ENCODE results near the gene HLA-DQB2. TPM values are rescaled to one million over a fixed set of nuclear protein-coding genes. Genes with fewer than 3 reads are reported as not detected.
"Not testable (repeated sequence)": the region's sequence is repeated elsewhere in the genome, so short reads cannot be mapped to it uniquely, and the experiment has no call there.

The HLA-DQB2 gene
- total and polyA plus RNA-seq, 9 donors = 0.33 to 3.7 (median 1.9) TPM; not detected in 3

DNA sequence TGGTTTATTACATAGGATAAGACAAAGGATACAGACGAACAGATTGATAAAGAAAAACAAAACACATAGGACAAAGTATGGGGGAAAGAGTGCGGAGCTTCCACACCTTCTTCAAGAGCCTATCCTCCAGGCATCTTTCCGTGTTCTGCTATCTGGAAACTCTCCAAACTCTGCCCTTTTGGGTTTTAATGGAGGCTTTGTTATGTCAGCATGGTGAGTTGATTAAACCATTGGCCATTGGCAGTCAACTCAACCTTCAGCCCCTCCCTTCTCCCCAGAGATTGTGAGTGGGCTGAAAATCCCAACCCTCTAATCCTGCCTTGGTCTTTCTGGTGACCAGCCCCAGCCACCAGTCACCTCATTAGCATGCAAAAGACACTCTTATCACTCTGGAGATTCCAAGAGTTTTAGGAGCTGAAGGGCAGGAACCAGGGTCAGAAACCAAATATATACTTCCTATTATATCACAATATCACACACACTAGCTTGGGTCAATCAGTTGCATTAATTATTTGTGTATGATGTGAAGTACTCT, 29.6 kb upstream of the HLA-DQB2 start:
- Histone ChIP-seq H3K27me3 (no peaks in the 10 kb centered on the region), H3K9me3 (no peaks in the 10 kb centered on the region), H3K36me3 (no peaks in the 10 kb centered on the region), H3K27ac (no peak overlapping the region), H3K4me3 (no peak overlapping the region), H3K4me1 (ENCODE audit: insufficient read depth) (no peaks in the 10 kb centered on the region)
- intact Hi-C loops (cut with DNase I) = loop anchor here in 3 of 4 donors (10.0 kb wide), 1 partner anchor 378 kb away; no protein-coding TSS in a partner anchor
- TF ChIP-seq, protein P1, sequence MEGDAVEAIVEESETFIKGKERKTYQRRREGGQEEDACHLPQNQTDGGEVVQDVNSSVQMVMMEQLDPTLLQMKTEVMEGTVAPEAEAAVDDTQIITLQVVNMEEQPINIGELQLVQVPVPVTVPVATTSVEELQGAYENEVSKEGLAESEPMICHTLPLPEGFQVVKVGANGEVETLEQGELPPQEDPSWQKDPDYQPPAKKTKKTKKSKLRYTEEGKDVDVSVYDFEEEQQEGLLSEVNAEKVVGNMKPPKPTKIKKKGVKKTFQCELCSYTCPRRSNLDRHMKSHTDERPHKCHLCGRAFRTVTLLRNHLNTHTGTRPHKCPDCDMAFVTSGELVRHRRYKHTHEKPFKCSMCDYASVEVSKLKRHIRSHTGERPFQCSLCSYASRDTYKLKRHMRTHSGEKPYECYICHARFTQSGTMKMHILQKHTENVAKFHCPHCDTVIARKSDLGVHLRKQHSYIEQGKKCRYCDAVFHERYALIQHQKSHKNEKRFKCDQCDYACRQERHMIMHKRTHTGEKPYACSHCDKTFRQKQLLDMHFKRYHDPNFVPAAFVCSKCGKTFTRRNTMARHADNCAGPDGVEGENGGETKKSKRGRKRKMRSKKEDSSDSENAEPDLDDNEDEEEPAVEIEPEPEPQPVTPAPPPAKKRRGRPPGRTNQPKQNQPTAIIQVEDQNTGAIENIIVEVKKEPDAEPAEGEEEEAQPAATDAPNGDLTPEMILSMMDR (IDR thresholded peaks at IDR 0.05) = no peak
- TF ChIP-seq POLR2A (IDR thresholded peaks at IDR 0.05) = no peak
- no peak for TF ChIP-seq EP300 (IDR thresholded peaks at IDR 0.05)
- no peak for DNase-seq
- WGBS, 3 donors = 62 to 69% (median 64%) methylated on average over 3 of the region's 3 CpGs

DNA sequence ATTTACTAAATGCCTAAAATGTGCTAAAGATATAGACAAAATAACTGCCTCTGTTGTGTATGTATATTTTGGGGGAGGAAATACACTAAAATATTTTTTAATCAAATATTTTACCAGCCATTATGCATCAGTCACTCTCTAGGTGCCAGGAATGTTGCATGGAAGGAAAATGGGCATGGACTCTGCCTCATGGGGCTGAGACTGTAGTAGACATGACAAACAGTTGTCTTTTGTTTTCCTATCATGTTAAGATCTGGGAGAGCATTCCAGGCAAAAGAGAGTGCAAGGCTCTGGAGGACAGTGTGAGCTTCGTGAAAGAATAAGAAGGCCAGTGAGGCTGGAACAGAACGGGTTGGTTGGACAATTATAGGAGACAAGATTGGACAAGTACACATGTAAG, 27.0 kb upstream of the HLA-DQB2 start:
- Histone ChIP-seq H3K36me3 (no peaks in the 10 kb centered on the region), H3K4me3 (no peak overlapping the region), H3K27ac (no peak overlapping the region), H3K4me1 (ENCODE audit: insufficient read depth) (no peaks in the 10 kb centered on the region), H3K27me3 (no peaks in the 10 kb centered on the region), H3K9me3 (no peaks in the 10 kb centered on the region)
- intact Hi-C loops (cut with DNase I) = loop anchor here in 3 of 4 donors (10.0 kb wide), 1 partner anchor 376 kb away; no protein-coding TSS in a partner anchor
- WGBS, 3 donors = 38 to 72% (median 55%) methylated on average over 2 of the region's 2 CpGs
- no peak for DNase-seq
- TF ChIP-seq, protein P1 (IDR thresholded peaks at IDR 0.05) = no peak
- TF ChIP-seq EP300 (IDR thresholded peaks at IDR 0.05) (no peak), POLR2A (IDR thresholded peaks at IDR 0.05) (no peak)

DNA sequence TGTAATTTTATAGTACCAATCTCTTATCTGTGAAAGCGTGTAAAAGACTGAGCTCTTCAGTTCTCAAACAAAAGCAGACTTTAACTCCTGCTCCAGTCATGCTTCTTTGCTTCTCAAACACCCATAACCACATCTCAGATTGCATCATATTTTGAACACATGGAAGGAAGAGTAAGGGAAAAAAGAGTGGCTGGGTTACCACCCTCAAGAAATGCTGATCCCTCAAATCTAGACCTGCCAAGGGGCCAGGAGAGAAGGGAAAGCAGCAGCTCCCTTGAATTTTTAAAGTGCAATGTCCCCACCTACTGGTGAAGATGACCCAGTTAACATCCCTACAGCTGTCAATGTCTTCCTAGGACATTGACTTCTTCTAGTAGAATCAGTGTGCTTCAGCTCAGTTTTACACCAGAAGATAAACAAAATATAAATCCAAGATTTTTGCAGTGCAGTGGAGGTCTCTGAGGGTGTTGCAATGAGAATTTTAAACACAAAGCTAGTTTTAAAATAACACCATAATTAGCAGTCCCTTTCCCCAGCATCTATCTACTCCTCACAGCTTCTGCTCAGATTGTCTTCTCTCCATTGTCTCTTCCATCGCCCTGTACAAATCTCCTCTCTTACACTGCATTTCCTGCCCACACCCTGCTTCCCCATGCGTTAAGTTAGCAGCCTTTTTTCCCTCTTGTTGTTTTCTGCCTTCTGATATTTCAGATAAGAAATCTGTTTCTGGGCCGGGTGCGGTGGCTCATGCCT, 22.6 kb upstream of the HLA-DQB2 start:
- no peak overlapping the region for H3K27ac ChIP-seq
- WGBS, 3 donors = 32 to 43% (median 41%) methylated on average over 5 of the region's 5 CpGs
- H3K4me3 ChIP-seq = no peak overlapping the region
- peak in 1 of 5 donors; percentile 22 for DNase-seq
- no peaks in the 10 kb centered on the region for H3K27me3 ChIP-seq
- H3K36me3 ChIP-seq = no peaks in the 10 kb centered on the region
- no peaks in the 10 kb centered on the region for H3K9me3 ChIP-seq
- H3K4me1 ChIP-seq (ENCODE audit: insufficient read depth) = no peaks in the 10 kb centered on the region
- intact Hi-C loops (cut with DNase I) = no loop called here
- TF ChIP-seq, protein P1 (IDR thresholded peaks at IDR 0.05) = peak in 2 of 3 donors; percentile 14 to 23
- TF ChIP-seq EP300 (IDR thresholded peaks at IDR 0.05) (no peak), POLR2A (IDR thresholded peaks at IDR 0.05) (no peak)

DNA sequence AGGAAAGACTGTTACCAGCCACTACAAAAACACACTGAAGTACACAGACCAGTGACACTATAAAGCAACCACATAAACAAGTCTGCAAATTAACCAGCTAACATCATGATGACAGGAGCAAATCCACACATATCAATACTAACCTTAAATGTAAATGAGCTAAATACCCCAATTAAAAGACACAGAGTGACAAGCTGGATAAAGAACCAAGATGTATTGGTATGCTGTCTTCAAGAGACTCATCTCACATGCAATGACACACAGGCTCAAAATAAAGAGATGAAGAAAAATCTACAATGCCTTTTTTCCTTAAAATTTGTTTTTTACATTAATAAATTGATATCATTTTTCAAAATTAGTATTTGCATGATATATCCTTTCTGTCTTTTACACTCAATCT, 19.6 kb upstream of the HLA-DQB2 start:
- intact Hi-C loops (cut with DNase I); H3K4me1 ChIP-seq (ENCODE audit: insufficient read depth); H3K27me3 ChIP-seq; H3K4me3 ChIP-seq; H3K27ac ChIP-seq; H3K36me3 ChIP-seq; DNase-seq; H3K9me3 ChIP-seq: not testable (repeated sequence)

DNA sequence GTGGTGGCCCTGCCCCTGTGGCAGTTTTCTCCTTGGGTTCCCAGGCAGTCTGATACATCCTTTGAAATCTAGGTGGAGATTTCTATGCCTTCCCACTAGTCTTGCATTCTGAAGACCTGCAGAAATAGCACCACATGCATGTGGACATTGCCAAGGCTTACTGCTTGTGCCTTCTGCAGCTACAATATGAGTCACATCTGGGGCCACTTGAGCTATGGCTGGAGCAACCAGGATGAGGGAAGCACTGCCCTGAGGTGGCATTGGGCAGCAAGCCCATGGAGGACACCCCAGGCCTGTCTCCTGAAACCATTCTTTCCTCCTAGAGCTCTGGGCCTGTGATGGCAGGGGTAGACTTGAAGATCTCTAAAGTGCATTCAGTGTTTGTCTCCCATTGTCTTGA, 15.7 kb upstream of the HLA-DQB2 start:
- no peaks in the 10 kb centered on the region for H3K4me1 ChIP-seq (ENCODE audit: insufficient read depth)
- H3K4me3 ChIP-seq = no peak overlapping the region
- intact Hi-C loops (cut with DNase I) = no loop called here
- H3K27me3 ChIP-seq = no peaks in the 10 kb centered on the region
- no peak for DNase-seq
- H3K36me3 ChIP-seq = no peaks in the 10 kb centered on the region
- H3K27ac ChIP-seq = no peak overlapping the region
- H3K9me3 ChIP-seq = no peaks in the 10 kb centered on the region
- TF ChIP-seq POLR2A (IDR thresholded peaks at IDR 0.05) (no peak), EP300 (IDR thresholded peaks at IDR 0.05) (no peak)
- TF ChIP-seq, protein P1 (IDR thresholded peaks at IDR 0.05) = no peak

Measured in ovary (tissue), 9 donors.